Hepatocyte (in vitro differentiated cells): Measurements from ENCODE around the gene LPCAT3.

ENCODE experiments used
- EZH2phosphoT487 ChIP-seq: fragments of 200-600 bp; sonication (generic); IDR thresholded peaks from one replicate; pipeline ENCODE4 v1.6.1; 2018; ENCODE audit warnings: antibody characterized with exemption, mild to moderate bottlenecking, low read depth, moderate library complexity; ENCODE audit not compliant: unreplicated experiment, severe bottlenecking
- TF ChIP-seq, protein P1 (sequence below): fragments of 200-600 bp; sonication (generic); IDR thresholded peaks from 2 replicates; pipeline ENCODE4 v1.5.1; 2016; ENCODE audit warnings: antibody characterized with exemption, mild to moderate bottlenecking; ENCODE audit not compliant: poor library complexity

DNA sequence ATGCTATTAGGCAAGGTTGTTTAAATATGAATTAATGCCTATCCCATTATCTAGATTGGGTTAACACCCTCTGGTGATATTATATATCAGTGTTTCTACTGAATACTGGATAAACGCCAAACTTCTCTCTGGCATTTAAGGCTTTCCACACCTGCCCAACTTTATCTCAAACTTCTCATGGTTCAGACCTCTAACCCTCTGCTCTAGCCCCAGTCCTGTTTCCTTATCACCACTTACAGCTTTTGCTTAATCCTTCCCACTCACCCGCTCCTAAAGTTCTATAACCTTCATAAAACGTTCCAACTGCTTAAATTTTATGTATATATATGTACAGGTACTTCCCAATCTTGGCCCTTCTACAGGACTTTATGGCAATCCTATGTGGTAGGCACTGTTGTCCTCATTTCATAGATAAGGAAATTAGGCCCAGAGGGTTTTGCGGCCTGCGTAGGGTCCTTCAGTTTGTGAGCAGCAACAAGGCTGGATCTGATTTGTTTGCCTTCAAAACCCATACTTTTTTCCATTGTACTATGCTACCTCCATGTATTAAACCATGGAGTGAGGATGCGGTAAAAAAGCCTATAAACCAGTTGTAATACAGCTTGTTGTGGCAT, 1.2 kb downstream of the LPCAT3 start:
- TF ChIP-seq, protein P1, sequence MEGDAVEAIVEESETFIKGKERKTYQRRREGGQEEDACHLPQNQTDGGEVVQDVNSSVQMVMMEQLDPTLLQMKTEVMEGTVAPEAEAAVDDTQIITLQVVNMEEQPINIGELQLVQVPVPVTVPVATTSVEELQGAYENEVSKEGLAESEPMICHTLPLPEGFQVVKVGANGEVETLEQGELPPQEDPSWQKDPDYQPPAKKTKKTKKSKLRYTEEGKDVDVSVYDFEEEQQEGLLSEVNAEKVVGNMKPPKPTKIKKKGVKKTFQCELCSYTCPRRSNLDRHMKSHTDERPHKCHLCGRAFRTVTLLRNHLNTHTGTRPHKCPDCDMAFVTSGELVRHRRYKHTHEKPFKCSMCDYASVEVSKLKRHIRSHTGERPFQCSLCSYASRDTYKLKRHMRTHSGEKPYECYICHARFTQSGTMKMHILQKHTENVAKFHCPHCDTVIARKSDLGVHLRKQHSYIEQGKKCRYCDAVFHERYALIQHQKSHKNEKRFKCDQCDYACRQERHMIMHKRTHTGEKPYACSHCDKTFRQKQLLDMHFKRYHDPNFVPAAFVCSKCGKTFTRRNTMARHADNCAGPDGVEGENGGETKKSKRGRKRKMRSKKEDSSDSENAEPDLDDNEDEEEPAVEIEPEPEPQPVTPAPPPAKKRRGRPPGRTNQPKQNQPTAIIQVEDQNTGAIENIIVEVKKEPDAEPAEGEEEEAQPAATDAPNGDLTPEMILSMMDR: no peak
- no peak for TF ChIP-seq EZH2phosphoT487
